ENCODE data around the gene CWC25. TPM values are rescaled to one million over a fixed set of nuclear protein-coding genes. Genes with fewer than 3 reads are reported as not detected.

CWC25 gene
- total and polyA plus RNA-seq, 2 of the 13 experiments (the other 11 are each of a cell fraction or from before 2014, with no cell fraction given) = 15.6 to 22.7 TPM

DNA sequence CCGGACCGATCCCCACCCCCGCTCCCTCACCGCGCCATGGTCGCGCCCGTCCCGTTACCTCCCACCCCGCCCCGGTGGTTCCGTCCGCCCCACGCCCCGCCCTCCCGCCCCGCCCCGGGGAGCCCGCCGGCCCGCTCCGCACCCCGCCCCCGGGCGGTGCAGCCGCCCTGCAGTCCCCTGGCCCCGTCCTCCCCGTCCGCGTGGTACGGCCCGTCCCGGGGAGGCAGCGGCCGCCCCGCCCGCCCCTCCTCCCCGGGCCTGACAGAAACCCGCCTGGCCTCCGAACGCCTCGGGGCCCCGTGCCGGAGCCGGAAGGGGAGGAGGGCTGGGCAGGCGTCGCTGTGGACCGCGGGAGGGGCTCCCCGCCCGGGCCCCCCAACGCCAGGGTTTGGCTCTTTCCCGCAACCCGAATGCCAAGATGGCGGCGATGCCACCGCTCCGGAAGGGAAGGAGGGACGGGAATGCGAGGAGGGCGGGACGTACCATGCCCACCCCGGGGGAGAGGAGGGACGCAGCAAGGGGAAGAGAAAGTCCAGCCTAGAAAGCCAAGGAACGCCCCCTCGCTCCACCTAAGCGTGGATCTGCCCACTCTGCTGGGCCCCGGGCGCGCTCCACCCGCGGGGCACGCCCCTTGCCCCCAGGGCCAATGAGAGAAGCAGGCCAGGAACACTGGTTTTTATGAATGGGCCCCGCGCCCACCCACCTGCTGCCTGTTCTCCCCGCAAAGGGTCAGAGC is 25.5 kb downstream of the CWC25 start, which contains the start of gene PIP4K2B (continued):
- peak; percentile 88; the same call in 1 of the 2 replicates for TF ChIP-seq KAT8 (CRISPR knock-in tag; IDR thresholded peaks at IDR 0.05)
- TF ChIP-seq SMARCC2 (IDR thresholded peaks at IDR 0.05) = no peak
- TF ChIP-seq, protein P1, sequence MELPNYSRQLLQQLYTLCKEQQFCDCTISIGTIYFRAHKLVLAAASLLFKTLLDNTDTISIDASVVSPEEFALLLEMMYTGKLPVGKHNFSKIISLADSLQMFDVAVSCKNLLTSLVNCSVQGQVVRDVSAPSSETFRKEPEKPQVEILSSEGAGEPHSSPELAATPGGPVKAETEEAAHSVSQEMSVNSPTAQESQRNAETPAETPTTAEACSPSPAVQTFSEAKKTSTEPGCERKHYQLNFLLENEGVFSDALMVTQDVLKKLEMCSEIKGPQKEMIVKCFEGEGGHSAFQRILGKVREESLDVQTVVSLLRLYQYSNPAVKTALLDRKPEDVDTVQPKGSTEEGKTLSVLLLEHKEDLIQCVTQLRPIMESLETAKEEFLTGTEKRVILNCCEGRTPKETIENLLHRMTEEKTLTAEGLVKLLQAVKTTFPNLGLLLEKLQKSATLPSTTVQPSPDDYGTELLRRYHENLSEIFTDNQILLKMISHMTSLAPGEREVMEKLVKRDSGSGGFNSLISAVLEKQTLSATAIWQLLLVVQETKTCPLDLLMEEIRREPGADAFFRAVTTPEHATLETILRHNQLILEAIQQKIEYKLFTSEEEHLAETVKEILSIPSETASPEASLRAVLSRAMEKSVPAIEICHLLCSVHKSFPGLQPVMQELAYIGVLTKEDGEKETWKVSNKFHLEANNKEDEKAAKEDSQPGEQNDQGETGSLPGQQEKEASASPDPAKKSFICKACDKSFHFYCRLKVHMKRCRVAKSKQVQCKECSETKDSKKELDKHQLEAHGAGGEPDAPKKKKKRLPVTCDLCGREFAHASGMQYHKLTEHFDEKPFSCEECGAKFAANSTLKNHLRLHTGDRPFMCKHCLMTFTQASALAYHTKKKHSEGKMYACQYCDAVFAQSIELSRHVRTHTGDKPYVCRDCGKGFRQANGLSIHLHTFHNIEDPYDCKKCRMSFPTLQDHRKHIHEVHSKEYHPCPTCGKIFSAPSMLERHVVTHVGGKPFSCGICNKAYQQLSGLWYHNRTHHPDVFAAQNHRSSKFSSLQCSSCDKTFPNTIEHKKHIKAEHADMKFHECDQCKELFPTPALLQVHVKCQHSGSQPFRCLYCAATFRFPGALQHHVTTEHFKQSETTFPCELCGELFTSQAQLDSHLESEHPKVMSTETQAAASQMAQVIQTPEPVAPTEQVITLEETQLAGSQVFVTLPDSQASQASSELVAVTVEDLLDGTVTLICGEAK (IDR thresholded peaks at IDR 0.05) = no peak
- TF ChIP-seq, protein P1 (CRISPR knock-in tag; IDR thresholded peaks at IDR 0.05) = no peak
- TF ChIP-seq, protein P2, sequence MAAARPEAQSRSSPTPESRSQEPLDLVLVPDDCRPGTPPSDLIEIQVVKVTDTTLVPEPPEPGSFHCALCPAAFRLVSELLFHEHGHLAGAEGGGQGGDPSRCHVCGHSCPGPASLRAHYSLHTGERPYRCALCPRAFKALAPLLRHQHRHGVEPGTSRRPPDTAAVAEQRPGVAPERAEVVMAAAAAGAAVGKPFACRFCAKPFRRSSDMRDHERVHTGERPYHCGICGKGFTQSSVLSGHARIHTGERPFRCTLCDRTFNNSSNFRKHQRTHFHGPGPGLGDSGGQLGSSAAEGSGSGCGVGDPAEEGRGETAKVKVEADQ (CRISPR knock-in tag; IDR thresholded peaks at IDR 0.05; ENCODE audit: borderline replicate concordance) = peak; percentile 35; the same call in 1 of the 2 replicates
- peak; percentile 45; the same call in 1 of the 2 replicates for TF ChIP-seq ZNF709 (CRISPR knock-in tag; IDR thresholded peaks at IDR 0.05)
- TF ChIP-seq, protein P3, sequence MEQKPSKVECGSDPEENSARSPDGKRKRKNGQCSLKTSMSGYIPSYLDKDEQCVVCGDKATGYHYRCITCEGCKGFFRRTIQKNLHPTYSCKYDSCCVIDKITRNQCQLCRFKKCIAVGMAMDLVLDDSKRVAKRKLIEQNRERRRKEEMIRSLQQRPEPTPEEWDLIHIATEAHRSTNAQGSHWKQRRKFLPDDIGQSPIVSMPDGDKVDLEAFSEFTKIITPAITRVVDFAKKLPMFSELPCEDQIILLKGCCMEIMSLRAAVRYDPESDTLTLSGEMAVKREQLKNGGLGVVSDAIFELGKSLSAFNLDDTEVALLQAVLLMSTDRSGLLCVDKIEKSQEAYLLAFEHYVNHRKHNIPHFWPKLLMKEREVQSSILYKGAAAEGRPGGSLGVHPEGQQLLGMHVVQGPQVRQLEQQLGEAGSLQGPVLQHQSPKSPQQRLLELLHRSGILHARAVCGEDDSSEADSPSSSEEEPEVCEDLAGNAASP (CRISPR knock-in tag; IDR thresholded peaks at IDR 0.05; ENCODE audit: borderline replicate concordance) = 0 out of 2 replicates have a peak, but pooled peaks have one; percentile 61
- TF ChIP-seq, protein P4, sequence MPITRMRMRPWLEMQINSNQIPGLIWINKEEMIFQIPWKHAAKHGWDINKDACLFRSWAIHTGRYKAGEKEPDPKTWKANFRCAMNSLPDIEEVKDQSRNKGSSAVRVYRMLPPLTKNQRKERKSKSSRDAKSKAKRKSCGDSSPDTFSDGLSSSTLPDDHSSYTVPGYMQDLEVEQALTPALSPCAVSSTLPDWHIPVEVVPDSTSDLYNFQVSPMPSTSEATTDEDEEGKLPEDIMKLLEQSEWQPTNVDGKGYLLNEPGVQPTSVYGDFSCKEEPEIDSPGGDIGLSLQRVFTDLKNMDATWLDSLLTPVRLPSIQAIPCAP (CRISPR knock-in tag; IDR thresholded peaks at IDR 0.05; ENCODE audit: low read depth) = 0 out of 2 replicates have a peak, but pooled peaks have one; percentile 33
- TF ChIP-seq, protein P5, sequence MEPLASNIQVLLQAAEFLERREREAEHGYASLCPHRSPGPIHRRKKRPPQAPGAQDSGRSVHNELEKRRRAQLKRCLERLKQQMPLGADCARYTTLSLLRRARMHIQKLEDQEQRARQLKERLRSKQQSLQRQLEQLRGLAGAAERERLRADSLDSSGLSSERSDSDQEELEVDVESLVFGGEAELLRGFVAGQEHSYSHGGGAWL (CRISPR knock-in tag; IDR thresholded peaks at IDR 0.05) = peak; percentile 79
- TF ChIP-seq SRSF4 (IDR thresholded peaks at IDR 0.05; ENCODE audit: low read depth, low read length, poor library complexity, severe bottlenecking) = no peak
- no peak for TF ChIP-seq SMAD9 (CRISPR knock-in tag; IDR thresholded peaks at IDR 0.05)
- TF ChIP-seq PHF21A (CRISPR knock-in tag; IDR thresholded peaks at IDR 0.05) = peak; percentile 85; the same call in 1 of the 2 replicates
- TF ChIP-seq, protein P6, sequence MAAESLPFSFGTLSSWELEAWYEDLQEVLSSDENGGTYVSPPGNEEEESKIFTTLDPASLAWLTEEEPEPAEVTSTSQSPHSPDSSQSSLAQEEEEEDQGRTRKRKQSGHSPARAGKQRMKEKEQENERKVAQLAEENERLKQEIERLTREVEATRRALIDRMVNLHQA (CRISPR knock-in tag; IDR thresholded peaks at IDR 0.05) = no peak
- TF ChIP-seq NCOA2 (CRISPR knock-in tag; IDR thresholded peaks at IDR 0.05) = peak; percentile 29; the same call in 1 of the 2 replicates
- no peak for TF ChIP-seq ZNF75D (CRISPR knock-in tag; IDR thresholded peaks at IDR 0.05; ENCODE audit: borderline replicate concordance)

All from HepG2 (cell line).